CD4-positive, CD25-positive, alpha-beta regulatory T cell (primary cell): ENCODE data around the gene ABCB1. TPM values are rescaled to one million over a fixed set of nuclear protein-coding genes. Genes with fewer than 3 reads are reported as not detected.

Source experiments
- ATAC-seq, 2 donors: fragments of 150-1000 bp; cut with Tn5 transposase; one replicate each; pipeline ENCODE4 v1.10.0; 2021; ENCODE audit warnings: low read depth in 2 of 2, moderate number of reproducible peaks in 2 of 2, moderate library complexity in 1 of 2
- DNase-seq, 3 donors: peaks; one replicate each; pipeline versions ENCODE4 v3.0.0 to v3.0.0-alpha.2; 2012 to 2022; ENCODE audit warnings: mixed read lengths in 1 of 3
- H3K27ac ChIP-seq: one replicate; pipeline ENCODE4 v1.7.0; 2013; ENCODE audit warnings: mild to moderate bottlenecking, low read length; ENCODE audit not compliant: insufficient read depth, poor library complexity, severe bottlenecking
- H3K27me3 ChIP-seq: one replicate; pipeline ENCODE4 v1.7.0; 2013; ENCODE audit warnings: low read length; ENCODE audit not compliant: control insufficient read depth, insufficient read depth
- H3K36me3 ChIP-seq: one replicate; pipeline ENCODE4 v1.7.0; 2013; ENCODE audit warnings: mild to moderate bottlenecking, low read length, moderate library complexity; ENCODE audit not compliant: control insufficient read depth, insufficient read depth
- H3K4me1 ChIP-seq: 2 replicates; pipeline ENCODE4 v1.7.0; 2013; ENCODE audit warnings: mild to moderate bottlenecking, low read length; ENCODE audit not compliant: insufficient read depth, control insufficient read depth, poor library complexity, severe bottlenecking
- H3K4me3 ChIP-seq: one replicate; pipeline ENCODE4 v1.7.0; 2013; ENCODE audit warnings: low read depth, mild to moderate bottlenecking, low read length, moderate library complexity
- H3K9me3 ChIP-seq, 2 experiments: 1 replicate in 1 of 2; 2 replicates in 1 of 2; pipeline ENCODE4 v1.7.0; 2013; ENCODE audit warnings: low read length in 2 of 2, mild to moderate bottlenecking in 1 of 2, moderate library complexity in 1 of 2; ENCODE audit not compliant: control insufficient read depth in 2 of 2
- H3K27ac Mint-ChIP-seq, 3 donors: one replicate each; pipeline ENCODE4 v1.8.0; 2020 to 2022; ENCODE audit warnings: mild to moderate bottlenecking in 3 of 3, mixed read lengths in 3 of 3, moderate library complexity in 2 of 3
- H3K27me3 Mint-ChIP-seq: one replicate; pipeline ENCODE4 v1.8.0; 2022; ENCODE audit warnings: mild to moderate bottlenecking, mixed read lengths
- H3K36me3 Mint-ChIP-seq: one replicate; pipeline ENCODE4 v1.8.0; 2020; ENCODE audit warnings: mixed read lengths
- H3K4me1 Mint-ChIP-seq, 4 donors: one replicate each; pipeline ENCODE4 v1.8.0; 2020 to 2022; ENCODE audit warnings: mixed read lengths in 4 of 4, mild to moderate bottlenecking in 1 of 4
- H3K4me3 Mint-ChIP-seq, 4 donors: one replicate each; pipeline ENCODE4 v1.8.0; 2020 to 2022; ENCODE audit warnings: mild to moderate bottlenecking in 4 of 4, mixed read lengths in 4 of 4, moderate library complexity in 3 of 4
- H3K9me3 Mint-ChIP-seq, 7 donors: one replicate each; pipeline ENCODE4 v1.8.0; 2020 to 2022; ENCODE audit warnings: mixed read lengths in 7 of 7, mild to moderate bottlenecking in 3 of 7, moderate library complexity in 2 of 7
- polyA plus RNA-seq, 4 donors: library from polyadenylated mRNA; unstranded; fragments of 300-500 nt; fragmentation: Illumina TruSeq; gene quantifications; one replicate each; pipeline ENCODE4 v1.2.3, GENCODE V29; 2021
- total RNA-seq: library from RNA; stranded (reverse); gene quantifications from one replicate; pipeline ENCODE4 v1.2.3, GENCODE V29; 2022

The ABCB1 gene
- total and polyA plus RNA-seq, 5 donors from 2014 or later = 0.06 to 2.0 (median 0.49) TPM

DNA sequence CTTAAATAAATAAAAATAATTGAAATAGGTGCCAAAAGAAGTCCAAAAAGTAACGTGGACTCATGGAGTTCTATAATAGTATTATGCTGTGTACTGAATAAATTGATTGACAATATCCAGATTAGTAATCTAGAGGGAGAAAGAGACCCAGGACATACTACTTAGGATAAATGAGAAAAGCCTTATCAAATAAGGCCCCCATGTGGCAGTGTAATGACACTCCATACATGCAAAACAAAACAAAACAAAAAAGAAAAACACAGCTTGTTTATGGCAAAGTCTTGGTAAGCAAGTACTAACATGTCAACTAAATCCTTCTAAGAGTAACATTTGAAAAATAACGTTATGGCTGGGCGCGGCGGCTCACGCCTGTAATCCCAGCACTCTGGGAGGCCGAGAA is 23.9 kb upstream of the ABCB1 start:
- Mint-ChIP-seq H3K36me3 (no peaks in the 10 kb centered on the region), H3K27me3 (peaks cover 30% of the 10 kb centered on the region), H3K4me3 (no peak overlapping the region), H3K4me1 (peaks cover 0 to 16% (median 9%) of the 10 kb centered on the region in 4 donors), H3K9me3 (peaks cover 0 to 3% (median 0%) of the 10 kb centered on the region in 7 donors), H3K27ac (no peak overlapping the region)
- H3K27ac ChIP-seq = no peak overlapping the region
- no peaks in the 10 kb centered on the region for H3K9me3 ChIP-seq
- ATAC-seq = no peak
- H3K4me1 ChIP-seq = peaks cover 20% of the 10 kb centered on the region
- H3K27me3 ChIP-seq = peaks cover 5% of the 10 kb centered on the region
- H3K4me3 ChIP-seq = no peak overlapping the region
- no peak for DNase-seq
- H3K36me3 ChIP-seq = no peaks in the 10 kb centered on the region

DNA sequence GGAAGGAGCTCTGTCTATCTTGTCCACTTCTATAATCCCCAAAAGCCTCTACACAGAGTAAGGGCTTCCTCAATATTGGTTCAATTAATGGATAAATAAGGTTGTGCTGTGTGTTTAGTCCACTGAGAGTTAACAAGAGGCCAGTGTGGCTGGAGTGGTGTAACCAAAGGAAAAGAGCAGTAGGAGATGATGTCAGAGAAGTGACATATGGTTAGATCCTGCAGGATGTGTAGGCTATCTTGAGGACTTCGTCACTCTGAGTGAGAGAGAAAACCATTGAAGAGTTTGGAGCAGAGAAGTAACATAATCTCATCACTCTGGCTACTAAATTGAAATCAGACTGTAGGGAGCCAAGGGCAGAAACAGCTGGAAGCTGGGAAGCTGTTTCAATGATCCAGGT is 14.5 kb upstream of the ABCB1 start:
- no peaks in the 10 kb centered on the region for H3K4me1 ChIP-seq
- Mint-ChIP-seq H3K4me1 (no peaks in the 10 kb centered on the region), H3K4me3 (no peak overlapping the region), H3K36me3 (no peaks in the 10 kb centered on the region), H3K9me3 (peaks cover 0 to 2% (median 0%) of the 10 kb centered on the region in 7 donors), H3K27me3 (peaks cover 4% of the 10 kb centered on the region), H3K27ac (peak overlapping the region in 1 of 3 donors; percentile 54)
- no peak overlapping the region for H3K27ac ChIP-seq
- no peaks in the 10 kb centered on the region for H3K9me3 ChIP-seq
- H3K27me3 ChIP-seq = no peaks in the 10 kb centered on the region
- DNase-seq (no peak), ATAC-seq (no peak)
- H3K36me3 ChIP-seq = no peaks in the 10 kb centered on the region
- no peak overlapping the region for H3K4me3 ChIP-seq

DNA sequence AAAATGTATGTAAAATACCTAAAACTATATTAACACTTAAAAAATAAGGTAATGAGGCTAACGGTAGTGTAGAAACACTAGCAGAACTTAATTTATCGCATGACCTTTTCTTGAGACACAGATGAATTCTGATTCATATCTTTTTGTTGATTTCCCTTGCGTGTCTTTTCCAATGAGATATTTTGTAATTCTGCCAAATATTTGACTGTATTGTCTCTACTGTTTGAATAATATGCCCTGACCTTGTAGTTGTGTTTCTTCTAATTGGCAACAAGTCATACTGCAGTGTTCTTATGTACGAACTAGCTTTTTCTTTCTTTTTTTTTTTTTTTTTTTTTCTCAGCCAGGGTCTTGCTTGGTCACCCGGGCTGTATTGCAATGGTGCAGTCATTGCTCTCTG is 9.2 kb upstream of the ABCB1 start:
- Histone ChIP-seq H3K4me3 (no peak overlapping the region), H3K27ac (no peak overlapping the region), H3K27me3 (no peaks in the 10 kb centered on the region), H3K4me1 (no peaks in the 10 kb centered on the region), H3K9me3 (no peaks in the 10 kb centered on the region), H3K36me3 (no peaks in the 10 kb centered on the region)
- no peak overlapping the region for H3K4me3 Mint-ChIP-seq
- H3K27ac Mint-ChIP-seq = no peak overlapping the region
- ATAC-seq (no peak), DNase-seq (no peak)
- H3K9me3 Mint-ChIP-seq = no peaks in the 10 kb centered on the region
- H3K27me3 Mint-ChIP-seq = peaks cover 7% of the 10 kb centered on the region
- no peaks in the 10 kb centered on the region for H3K4me1 Mint-ChIP-seq
- no peaks in the 10 kb centered on the region for H3K36me3 Mint-ChIP-seq

- Histone ChIP-seq H3K36me3 (no peaks in the 10 kb centered on the region), H3K4me1 (no peaks in the 10 kb centered on the region), H3K27ac (no peak overlapping the region), H3K27me3 (peaks cover 3% of the 10 kb centered on the region), H3K9me3 (no peaks in the 10 kb centered on the region), H3K4me3 (no peak overlapping the region)
- Mint-ChIP-seq H3K4me3 (no peak overlapping the region), H3K4me1 (no peaks in the 10 kb centered on the region), H3K27ac (no peak overlapping the region), H3K9me3 (no peaks in the 10 kb centered on the region), H3K27me3 (peaks cover 16% of the 10 kb centered on the region), H3K36me3 (no peaks in the 10 kb centered on the region)
- no peak for DNase-seq
- no peak for ATAC-seq
Observed at GRCh38 chr7:87608431-87608830, 7.7 kb upstream of the ABCB1 start.

DNA sequence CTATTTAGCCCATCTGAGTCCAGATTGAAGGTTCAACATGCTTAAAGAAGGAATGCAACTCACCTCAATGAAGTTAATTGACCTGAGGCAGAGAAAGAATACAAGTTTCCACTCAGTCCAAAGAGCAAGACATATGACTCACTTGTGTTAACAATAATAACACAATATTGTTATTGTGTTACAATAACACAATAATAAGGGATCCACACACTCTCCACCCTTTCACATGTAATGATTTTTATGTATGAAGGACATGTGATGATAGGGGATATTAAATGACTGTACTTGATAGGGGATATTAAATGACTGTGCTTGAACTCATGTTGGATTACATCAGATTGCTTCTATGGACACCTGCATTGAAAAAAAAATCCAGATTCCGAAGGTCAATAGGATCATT is 3.6 kb upstream of the ABCB1 start:
- peaks cover 44% of the 10 kb centered on the region for H3K27me3 Mint-ChIP-seq
- H3K36me3 Mint-ChIP-seq = no peaks in the 10 kb centered on the region
- H3K4me3 Mint-ChIP-seq = no peak overlapping the region
- Histone ChIP-seq H3K4me1 (peaks cover 11% of the 10 kb centered on the region), H3K36me3 (no peaks in the 10 kb centered on the region), H3K9me3 (no peaks in the 10 kb centered on the region), H3K27ac (no peak overlapping the region), H3K27me3 (peaks cover 17% of the 10 kb centered on the region), H3K4me3 (no peak overlapping the region)
- no peak for ATAC-seq
- H3K4me1 Mint-ChIP-seq = peaks cover 10 to 16% (median 11%) of the 10 kb centered on the region in 4 donors
- H3K27ac Mint-ChIP-seq = no peak overlapping the region
- DNase-seq = no peak
- peaks cover 0 to 5% (median 0%) of the 10 kb centered on the region in 7 donors for H3K9me3 Mint-ChIP-seq

DNA sequence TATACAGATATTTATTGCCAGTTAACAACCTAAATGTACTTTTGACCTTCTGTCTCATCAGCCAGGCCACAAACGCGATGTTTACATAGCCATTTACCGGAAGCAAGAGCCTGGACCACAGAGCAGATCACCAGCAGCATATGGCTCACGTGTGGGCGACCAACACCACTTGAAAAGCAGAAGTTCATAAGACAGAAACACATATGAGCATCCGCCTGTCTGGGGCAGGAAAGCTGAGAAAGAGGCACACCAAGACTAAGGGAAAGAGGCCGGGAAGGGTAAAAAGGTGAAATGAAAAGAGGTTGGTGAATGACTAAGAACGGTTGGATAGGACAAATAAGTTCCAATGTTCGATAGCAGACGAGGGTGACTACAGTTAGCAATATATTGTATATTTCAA is 1.3 kb downstream of the ABCB1 start:
- no peaks in the 10 kb centered on the region for H3K36me3 ChIP-seq
- ATAC-seq (peak in 1 of 2 donors; percentile 33), DNase-seq (peak in 1 of 3 donors; percentile 16)
- peaks cover 57% of the 10 kb centered on the region for H3K27me3 Mint-ChIP-seq
- H3K4me1 ChIP-seq = peaks cover 11% of the 10 kb centered on the region
- peaks cover 0 to 5% (median 0%) of the 10 kb centered on the region in 7 donors for H3K9me3 Mint-ChIP-seq
- H3K27ac Mint-ChIP-seq = peak overlapping the region in 1 of 3 donors; percentile 4
- H3K4me3 ChIP-seq = no peak overlapping the region
- no peaks in the 10 kb centered on the region for H3K36me3 Mint-ChIP-seq
- H3K27me3 ChIP-seq = peaks cover 26% of the 10 kb centered on the region
- H3K9me3 ChIP-seq = no peaks in the 10 kb centered on the region
- peak overlapping the region in 2 of 4 donors; percentile 19 to 36 for H3K4me3 Mint-ChIP-seq
- peaks cover 11 to 17% (median 14%) of the 10 kb centered on the region in 4 donors for H3K4me1 Mint-ChIP-seq
- H3K27ac ChIP-seq = no peak overlapping the region

GRCh38 chr7:87598234-87599009 is 2.3 kb downstream of the ABCB1 start:
- no peak overlapping the region for H3K4me3 ChIP-seq
- H3K4me1 ChIP-seq = peaks cover 11% of the 10 kb centered on the region

GRCh38 chr7:87596696-87597095 is 4.0 kb downstream of the ABCB1 start:
- H3K4me1 ChIP-seq = peaks cover 11% of the 10 kb centered on the region
- no peaks in the 10 kb centered on the region for H3K36me3 Mint-ChIP-seq
- H3K4me3 ChIP-seq = no peak overlapping the region
- ATAC-seq = no peak
- H3K4me3 Mint-ChIP-seq = no peak overlapping the region
- no peaks in the 10 kb centered on the region for H3K9me3 ChIP-seq
- DNase-seq = no peak
- H3K9me3 Mint-ChIP-seq = peaks cover 0 to 2% (median 0%) of the 10 kb centered on the region in 7 donors
- H3K27ac ChIP-seq = no peak overlapping the region
- H3K27ac Mint-ChIP-seq = no peak overlapping the region
- peaks cover 19% of the 10 kb centered on the region for H3K27me3 ChIP-seq
- peaks cover 10 to 17% (median 13%) of the 10 kb centered on the region in 4 donors for H3K4me1 Mint-ChIP-seq
- peaks cover 42% of the 10 kb centered on the region for H3K27me3 Mint-ChIP-seq
- H3K36me3 ChIP-seq = no peaks in the 10 kb centered on the region

More at GRCh38 chr7:87598234-87599009, 2.3 kb downstream of the ABCB1 start:
- no peak overlapping the region for H3K27ac Mint-ChIP-seq
- peaks cover 24% of the 10 kb centered on the region for H3K27me3 ChIP-seq
- peaks cover 0 to 5% (median 0%) of the 10 kb centered on the region in 7 donors for H3K9me3 Mint-ChIP-seq
- DNase-seq = no peak
- ATAC-seq = no peak
- no peak overlapping the region for H3K27ac ChIP-seq
- H3K4me3 Mint-ChIP-seq = no peak overlapping the region
- no peaks in the 10 kb centered on the region for H3K36me3 ChIP-seq
- no peaks in the 10 kb centered on the region for H3K36me3 Mint-ChIP-seq
- peaks cover 48% of the 10 kb centered on the region for H3K27me3 Mint-ChIP-seq
- H3K9me3 ChIP-seq = no peaks in the 10 kb centered on the region
- peaks cover 11 to 17% (median 14%) of the 10 kb centered on the region in 4 donors for H3K4me1 Mint-ChIP-seq
